SHP77 treated with DMSO at 0.1 percent for 48 hours (cell line): ENCODE measurements around the gene NEURL1.
"Not testable (repeated sequence)": the region's sequence is repeated elsewhere in the genome, so short reads cannot be mapped to it uniquely, and the experiment has no call there.

ENCODE experiments used
- DNase-seq: peaks from one replicate; lab custom pipeline; 2025; lab: John Stamatoyannopoulos, UW

Gene NEURL1

DNA sequence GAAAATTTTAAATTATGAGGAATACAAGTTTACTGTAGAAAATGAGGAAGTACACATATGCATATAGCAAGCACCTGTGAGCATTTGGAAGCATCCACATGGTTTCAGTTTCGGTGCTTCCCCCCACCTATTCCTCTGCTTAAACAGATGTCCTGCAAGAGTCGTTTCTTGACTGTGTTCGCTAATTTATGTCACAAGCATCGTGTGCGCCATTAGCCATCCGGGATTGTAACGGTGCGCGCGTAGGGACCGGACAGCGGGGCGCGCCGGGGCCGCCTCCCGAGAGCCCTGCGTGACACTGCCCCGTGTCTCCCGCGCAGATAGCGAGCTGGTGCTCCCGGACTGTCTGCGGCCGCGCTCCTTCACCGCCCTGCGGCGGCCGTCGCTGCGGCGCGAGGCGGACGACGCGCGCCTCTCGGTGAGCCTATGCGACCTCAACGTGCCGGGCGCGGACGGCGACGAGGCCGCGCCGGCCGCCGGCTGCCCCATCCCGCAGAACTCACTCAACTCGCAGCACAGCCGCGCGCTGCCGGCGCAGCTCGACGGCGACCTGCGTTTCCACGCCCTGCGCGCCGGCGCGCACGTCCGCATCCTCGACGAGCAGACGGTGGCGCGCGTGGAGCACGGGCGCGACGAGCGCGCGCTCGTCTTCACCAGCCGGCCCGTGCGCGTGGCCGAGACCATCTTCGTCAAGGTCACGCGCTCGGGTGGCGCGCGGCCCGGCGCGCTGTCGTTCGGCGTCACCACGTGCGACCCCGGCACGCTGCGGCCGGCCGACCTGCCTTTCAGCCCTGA, 90.9 kb downstream of the NEURL1 start:
- DNase-seq, result no peak

DNA sequence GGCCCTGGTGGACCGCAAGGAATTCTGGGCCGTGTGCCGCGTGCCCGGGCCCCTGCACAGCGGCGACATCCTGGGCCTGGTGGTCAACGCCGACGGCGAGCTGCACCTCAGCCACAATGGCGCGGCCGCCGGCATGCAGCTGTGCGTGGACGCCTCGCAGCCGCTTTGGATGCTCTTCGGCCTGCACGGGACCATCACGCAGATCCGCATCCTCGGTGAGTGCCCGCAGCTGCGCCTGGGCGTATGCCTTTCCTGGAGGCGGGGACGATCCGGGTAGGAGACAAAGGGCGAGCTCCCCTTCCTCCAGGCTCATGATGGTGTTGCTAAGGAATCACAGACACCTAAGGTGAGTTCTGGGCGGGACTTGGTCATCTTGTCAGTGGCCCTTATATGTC, 91.5 kb downstream of the NEURL1 start:
- no peak for DNase-seq

DNA sequence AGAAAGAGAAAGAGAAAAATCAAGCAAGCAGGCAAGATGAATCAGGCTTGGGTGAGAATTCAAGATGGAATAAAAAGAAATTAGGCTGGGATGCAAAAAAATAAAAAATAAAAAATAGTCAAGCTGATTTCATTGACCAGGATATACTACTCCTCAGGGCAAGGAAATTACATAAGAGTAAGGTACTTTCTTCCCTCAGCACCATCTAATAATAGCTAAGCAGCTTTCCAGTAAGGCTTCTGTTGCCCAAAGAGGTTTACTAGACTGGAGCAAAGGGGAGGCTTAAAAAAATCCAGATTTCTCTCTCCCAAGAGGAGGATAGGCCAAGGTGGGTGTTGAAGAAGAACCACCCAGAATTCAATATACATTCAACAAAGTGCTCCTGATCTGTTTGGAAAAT, 93.6 kb downstream of the NEURL1 start:
- DNase-seq, result no peak

DNA sequence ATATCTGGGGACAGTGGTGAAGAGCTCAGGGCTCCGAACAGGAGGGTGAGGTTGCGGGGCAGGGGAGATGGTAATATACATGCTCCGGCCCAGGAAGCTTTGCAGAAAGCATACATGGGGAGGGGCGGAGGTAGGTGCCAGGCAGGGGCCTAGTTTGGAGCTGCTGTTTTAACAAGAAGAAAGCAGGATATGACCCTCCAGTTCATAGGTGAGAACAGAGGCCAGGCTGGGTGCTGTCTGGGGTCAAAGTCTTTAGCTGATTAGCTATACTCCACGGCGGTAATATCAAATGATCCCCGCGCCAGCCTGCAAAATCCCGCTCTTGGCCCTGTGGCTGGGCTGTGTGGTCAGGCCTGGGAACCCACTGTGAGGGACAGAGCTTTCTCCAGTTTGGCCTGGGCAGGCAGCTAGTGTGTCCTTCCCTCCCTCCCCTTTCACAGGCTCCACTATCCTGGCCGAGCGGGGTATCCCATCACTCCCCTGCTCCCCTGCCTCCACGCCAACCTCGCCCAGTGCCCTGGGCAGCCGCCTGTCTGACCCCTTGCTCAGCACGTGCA, 95.6 kb downstream of the NEURL1 start:
- DNase-seq, result no peak

DNA sequence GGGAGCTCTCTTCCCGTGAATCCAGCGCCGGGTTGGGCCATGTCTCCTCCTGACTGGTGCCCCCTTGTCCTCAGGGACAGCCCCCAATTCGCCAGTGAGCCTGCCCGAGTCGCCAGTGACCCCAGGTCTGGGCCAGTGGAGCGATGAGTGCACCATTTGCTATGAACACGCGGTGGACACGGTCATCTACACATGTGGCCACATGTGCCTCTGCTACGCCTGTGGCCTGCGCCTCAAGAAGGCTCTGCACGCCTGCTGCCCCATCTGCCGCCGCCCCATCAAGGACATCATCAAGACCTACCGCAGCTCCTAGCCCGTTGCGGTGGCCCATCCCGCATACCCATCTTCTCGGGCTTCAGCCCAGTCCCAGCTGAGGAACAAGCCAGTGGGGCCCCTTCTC, 96.6 kb downstream of the NEURL1 start:
- DNase-seq, result no peak

DNA sequence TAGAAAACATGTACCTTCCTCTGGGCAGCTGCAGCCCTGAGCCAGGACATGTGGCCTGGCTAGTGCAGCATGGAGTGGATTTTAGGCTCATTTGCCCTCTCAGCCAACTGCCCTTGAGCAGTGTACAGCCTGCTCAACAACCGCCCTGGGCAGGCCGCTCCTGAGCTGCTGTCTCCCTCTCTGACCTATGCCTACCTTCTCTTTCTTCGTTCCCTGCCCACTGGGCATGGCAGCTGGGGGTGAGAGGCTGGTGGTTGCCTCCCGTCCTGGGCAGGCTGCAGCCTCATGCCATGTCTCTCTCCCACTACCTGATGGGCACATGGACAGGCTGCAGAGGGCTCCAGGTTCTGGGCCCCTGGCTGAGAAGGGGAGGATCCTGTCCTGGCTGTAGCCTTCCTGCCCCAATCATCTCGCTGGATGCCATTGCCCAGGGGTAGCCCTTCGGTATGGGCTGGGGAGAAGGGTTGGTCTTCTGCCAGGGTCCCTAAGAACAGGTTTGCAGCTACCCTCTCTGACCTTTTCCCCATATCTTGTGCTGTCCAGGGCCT, 97.3 kb downstream of the NEURL1 start:
- DNase-seq, result no peak

DNA sequence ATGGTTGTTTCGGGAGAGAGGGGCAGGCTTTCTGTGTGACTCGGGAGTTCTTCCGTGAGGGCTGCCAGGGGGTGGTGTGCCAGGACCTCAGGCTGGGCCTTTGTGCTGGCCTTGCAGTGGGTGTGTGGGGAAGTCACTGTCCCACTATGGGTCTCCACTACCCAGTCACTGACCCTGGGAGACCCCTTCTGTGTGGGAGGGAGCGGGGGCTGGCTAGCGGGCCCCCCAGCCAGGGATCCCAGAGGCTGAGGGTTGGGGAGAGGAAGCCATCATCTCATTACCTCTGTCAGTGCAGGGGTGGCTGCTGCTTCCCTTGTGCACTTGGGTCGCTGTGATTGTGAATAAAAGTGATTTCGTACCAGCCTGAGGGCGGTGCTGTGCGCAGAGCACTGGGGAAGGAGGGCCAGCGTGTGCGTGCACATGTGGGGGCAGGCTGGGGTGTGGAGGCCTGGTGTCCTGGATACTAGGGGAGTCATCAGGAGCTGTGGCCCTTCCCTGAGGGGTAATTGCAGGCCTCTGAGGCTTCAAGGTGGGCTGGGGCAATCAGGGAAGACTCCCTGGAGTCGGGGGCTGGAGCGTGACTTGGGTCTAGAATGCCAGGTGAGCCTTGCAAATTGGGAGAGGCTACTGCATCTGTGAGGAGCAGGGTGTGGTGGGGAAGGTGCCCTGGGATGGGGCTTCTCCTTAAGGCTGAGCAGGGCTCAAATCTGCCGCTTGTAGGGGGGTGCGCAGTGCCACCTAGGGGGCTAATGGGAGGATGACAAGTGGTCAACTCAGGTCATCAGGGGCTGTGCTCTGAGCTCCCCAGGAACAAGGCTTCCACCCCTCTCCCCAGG, 98.9 kb downstream of the NEURL1 start:
- peak; percentile 9 for DNase-seq

DNA sequence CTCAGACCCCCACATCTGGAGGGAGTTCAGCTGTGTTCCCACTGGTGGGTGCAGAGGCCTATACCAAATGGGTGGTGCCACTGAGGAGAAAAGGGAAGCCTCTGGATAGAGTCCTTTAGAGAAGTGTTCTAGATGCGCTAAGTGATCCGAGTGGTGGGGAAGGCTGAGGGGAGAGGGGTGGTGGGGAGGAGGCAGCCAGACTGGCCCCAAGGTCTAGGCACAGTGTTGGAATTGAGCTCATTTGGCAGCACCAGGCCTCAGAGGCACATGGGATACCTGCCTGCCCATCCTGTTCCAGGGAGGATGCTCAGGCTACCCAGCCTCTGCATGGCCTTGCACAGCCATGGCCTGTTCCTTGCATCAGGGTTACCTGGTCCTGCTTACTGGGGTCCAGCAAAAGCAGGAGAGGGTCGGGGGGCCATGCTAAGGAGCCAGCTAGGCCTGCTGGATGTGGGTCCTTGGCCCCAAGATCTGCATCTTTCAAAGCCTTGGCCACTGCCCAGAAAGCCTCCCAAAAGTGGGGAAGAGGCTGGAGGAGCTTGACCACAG, 99.6 kb downstream of the NEURL1 start:
- no peak for DNase-seq

DNA sequence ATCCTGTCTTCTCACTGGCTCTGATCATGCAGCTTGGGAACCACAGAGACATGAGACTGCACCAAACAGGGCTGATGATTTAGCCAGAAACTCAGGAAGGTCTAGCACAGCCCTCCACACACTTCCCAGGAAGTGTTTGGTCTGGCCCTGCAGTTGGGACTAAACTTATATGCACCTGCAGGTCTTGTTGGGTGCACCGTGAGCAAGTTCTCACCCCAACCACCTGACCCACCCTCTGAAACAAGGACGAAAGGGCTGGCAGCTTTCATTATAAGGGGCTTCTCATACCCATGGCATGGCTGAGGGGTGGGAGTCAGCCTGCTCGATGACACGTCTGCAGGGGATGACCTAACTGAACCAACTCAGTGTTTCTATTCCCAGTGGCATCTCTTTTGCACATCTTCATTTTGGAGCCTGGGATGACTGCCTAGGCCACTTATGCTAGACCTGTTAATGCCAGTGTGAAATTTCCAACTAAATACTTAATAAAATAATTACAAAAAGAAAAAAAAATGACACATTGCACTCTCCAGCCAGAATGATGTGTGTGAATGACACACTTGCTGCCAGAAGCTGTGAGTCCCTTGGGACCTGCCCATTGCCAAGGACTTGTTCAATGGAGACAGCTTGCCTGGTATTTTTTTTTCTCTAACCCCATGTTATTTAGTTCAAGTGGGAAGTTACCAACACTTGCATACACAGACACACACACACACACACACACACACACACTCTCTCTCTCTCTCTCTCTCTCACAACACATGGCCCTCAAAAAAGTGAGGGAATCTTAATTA, 102.6 kb downstream of the NEURL1 start:
- no peak for DNase-seq

DNA sequence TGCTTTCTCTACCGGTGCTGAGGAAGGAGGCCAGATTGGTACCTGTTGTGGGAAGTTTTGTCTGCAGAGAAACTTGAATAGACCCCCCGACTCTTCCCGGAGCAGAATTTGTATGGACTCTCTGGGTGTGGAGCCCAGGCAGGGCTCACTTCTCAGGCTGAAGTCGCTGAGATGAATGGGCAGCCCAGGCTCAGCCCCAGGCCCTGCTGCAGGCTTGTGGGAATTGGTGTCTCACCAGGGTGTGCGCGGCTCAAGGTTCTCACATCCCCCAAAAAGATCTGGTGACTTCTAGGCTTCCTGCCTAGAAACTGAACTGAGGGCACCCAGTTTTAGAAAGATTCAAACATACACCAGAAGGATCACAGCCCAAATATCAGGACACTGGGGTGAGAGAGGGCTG, 103.5 kb downstream of the NEURL1 start:
- DNase-seq, result no peak

DNA sequence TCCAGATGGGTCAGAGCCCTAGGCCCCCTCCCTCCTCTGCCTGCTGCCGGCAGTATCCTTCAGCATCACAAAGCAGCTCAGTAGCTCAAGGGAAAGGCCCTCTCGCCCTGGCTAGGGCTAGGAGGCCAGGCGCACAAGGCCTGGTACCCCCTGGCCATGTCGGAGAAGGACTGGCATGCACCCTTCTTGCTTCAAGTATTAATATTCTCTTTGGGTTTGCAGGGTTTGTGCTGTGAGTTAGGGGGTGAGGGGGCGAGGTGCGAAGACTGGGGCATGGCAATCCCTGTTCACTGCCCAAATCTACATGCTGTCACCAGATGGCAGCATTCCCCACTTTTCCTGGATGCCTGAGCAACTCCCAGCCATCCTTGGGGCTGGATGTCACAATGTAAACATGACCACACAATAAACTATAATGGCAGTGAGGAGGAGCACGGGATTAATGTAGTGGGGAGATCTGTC, 105.2 kb downstream of the NEURL1 start:
- peak; percentile 41 for DNase-seq

DNA sequence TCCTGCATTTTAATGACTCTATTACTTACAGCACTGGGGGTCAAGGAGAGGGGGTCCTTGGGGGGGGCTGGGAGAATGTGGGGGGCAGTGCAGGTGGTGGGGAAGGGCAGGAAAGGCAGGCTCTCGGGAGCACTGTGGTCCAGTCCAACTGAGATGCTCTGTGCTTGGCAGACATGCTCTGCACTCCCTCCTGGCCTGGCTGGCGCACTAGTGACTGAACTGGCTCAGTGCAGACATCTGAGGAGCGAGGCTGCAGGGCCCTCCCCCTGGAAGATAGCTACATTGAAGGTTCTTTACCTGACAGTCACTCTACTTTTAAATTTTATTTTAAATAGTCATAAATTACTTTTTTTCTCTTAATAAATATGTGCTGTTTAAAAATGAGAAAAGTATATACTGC, 105.7 kb downstream of the NEURL1 start:
- DNase-seq, result no peak

DNA sequence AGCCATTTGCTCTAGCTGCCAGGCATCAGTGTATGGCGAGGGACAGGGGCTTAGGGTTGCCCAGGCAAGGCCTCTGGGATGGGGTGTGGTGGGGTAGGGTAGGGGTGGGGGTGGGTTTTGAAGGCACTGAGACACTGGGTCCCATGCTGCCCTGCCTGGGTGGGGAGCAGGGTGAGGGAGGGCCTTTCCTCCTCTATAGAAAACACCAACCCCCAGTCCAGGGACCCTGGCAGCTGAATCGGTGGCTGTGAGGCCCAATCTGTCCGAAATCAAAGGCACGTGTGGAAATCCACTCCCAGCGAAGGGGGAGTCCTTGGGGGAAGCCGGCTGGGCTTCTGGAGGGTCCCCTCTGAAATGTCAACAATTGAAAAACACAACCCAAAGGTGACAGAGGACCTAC, 106.4 kb downstream of the NEURL1 start:
- DNase-seq, result no peak

DNA sequence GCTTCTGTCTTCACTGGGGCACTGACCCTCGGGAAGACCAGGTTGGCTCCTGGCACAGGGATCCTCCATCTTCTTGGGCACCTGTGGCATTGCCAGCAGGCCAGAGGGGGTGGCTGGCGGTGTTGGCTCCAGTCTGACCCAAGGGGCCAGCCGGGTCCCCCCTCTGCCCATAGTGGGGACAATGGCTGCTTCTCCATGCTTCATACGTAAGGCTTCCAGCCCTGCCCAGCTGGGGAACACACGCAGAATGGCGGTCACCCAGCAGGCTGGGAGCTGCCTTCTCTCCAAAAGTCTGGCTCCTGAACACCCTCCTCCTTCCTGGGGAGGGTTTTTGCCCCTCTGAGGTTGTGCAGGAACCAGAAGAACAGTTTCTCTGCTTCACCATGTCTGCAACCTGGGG, 106.8 kb downstream of the NEURL1 start:
- DNase-seq, result no peak

DNA sequence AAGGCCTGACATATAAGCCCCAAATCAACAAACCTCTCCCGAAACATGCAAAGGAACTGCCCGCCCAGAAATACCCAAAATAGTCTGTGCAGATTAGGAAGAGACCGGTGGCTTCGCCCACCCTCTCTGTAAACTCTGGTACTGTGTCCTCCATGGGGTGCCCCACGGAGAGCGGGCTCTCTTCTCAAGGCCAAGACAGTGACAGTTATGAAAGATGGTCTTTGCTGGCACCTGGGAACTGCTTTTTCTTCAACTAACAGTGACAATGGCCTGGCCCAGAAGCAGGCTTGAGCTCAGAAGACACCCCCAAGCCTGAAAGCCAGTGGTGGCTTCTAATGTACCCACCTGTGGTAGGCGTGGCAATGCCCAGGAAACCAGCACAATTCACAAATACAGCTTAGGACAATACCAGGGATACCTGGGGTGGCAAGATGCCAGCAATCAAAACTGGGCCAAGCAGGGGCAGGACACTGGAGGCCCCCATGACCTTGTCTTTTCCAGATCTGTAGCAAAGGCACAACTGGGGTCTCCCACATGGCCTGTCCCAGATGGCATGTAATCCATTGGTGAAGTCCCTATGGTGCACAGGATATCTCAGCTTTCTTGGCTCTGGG, 107.6 kb downstream of the NEURL1 start:
- DNase-seq, result no peak

DNA sequence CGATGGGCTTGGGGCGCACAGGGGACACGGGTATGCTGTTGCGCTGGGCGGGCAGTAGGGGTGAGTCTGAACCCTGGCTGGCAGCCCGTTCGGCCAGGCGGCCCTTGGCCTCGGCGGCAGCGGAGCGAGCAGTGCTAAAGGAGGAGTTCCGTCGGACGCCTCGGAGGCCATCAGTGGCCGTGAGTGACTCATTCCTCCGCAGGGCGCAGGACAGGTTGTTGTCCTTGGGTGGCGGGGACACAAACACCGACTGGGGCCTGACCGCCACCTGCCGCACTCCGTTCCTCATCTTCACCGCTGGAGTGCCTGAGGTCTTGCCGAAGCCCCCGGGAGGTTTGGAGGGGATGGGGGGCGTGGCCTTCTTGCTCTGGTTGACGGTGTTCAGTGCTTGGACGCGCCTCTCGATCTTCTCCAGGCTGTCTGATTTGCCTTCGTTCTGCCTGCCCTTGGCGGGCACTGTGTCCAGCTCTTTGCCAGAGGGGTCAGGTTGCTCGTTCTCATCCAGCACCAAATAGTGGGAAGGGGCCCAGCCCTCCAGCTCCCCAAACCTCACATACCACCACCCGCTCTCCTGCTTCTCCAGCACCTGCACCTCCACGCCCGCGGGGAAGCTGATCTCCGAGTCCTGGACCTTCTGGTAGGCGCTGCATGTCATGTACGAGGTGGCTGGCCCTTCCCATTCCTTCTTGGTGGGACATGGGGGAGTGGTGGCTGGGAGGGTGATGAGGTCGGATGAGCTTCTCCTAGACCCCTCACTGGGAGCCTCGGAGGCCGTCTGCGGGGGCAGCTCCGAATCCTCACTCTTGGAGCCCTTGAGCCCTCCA, 108.7 kb downstream of the NEURL1 start:
- no peak for DNase-seq

DNA sequence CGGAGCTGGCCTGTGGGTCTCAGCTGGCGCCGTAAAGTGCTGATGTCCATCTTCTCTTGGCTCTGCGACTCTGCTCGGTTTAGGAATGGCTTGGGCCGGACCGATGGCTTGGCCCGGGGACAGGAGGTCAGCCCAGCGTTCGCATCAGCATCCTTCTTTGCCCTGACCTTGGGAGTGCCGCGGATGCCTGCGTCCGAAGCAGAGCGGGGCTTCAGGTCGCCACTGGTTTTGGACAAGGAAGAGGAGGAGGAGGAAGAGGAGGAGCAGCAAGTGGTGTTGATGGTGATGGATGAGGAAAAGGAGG, 109.3 kb downstream of the NEURL1 start:
- no peak for DNase-seq

DNA sequence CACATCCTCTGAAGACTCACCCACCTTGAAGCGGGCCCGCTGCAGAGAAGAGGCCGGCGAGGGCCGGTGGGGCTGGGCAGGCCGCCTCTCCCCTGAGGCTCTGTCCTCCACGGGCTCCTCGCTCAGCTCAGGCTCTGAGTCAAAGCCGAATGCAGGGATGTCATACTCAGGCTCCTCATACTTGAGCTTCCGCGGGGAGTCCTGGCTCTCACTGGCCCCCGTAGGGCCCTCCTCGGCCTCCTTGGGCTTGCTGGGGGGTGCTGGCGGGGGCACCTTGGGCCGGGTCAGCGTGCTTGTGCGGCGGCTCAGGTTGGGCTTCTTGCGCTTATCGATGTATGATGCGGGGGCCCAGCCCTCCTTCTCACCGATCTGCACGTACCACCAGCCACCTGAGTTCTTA, 109.9 kb downstream of the NEURL1 start:
- DNase-seq, result no peak

DNA sequence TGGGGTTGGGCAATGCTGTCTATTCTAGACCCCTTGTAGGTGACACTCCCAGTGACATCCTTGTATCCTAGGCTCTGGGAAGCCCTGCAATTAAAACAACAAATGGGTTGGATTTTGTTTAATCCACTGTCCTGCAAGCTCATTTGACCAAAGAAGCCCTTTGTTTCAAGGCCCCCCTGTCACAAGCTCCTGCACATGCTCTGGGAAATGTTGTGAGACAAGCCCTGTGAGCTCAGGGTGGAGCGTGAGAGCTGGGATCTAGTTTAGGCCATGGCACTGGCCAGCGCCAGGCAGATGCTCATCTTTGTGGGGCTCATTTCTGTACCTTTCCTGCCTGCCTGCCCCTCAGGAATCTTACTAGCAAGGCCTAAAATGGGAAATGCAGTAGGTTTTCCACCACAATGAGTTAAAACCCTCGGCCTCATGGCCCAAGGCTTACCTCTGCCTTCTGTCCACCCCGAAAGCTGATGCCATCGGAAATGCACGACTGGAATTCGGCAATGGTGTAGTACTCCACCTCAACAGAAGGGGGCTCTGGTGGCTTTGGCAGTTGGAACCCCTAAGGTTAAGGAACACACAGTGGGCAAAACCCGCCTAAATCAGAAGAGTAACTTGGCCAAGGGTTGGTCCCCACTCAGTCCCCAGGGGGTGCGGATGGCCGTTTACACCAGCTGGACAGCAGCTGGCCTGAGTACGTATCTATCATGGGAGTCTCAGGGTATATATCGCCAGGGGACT, 112.0 kb downstream of the NEURL1 start:
- DNase-seq, result no peak

DNA sequence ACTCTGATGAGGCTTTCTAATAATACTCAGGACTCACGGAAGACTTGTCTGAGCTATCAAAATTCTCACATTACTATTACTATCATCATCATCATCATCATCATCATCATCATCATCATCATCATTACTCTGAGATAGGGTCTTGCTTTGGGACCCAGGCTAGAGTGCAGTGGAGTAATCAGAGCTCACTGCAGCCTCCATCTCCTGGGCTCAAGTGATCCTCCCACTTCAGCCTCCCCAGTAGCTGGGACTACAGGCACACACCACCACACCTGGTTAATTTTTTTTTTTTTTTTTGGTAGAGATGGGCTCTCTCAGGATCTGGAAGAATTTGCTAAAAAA, 112.6 kb downstream of the NEURL1 start:
- DNase-seq, result not testable (repeated sequence)
